ENCODE data around the gene CCM2L. TPM values are rescaled to one million over a fixed set of nuclear protein-coding genes. Genes with fewer than 3 reads are reported as not detected.

CCM2L gene
- total and polyA plus RNA-seq, 9 of the 15 experiments (the other 6 are each of a cell fraction or from before 2014, with no cell fraction given) = 0.04 TPM; not detected in 8

- H3K9me1 ChIP-seq (ENCODE audit: control insufficient read depth, insufficient read depth, low read length) = no peaks in the 10 kb centered on the region
- H3K4me1 ChIP-seq (replicated peaks in 1 of 2; ENCODE audit: control insufficient read depth in 2 of 2, insufficient read depth in 2 of 2, low read length in 2 of 2) = peaks cover 0 to 11% of the 10 kb centered on the region in 2 experiments; a peak in 4 of 5 replicates
- no peak overlapping the region for H3K27ac ChIP-seq (ENCODE audit: extremely low read depth, low read depth, low read length)
- no TSS peak for BruUV-seq (replicated peaks)
- 25% methylated on average over 8 of the region's 8 CpGs for WGBS (ENCODE audit: insufficient coverage, low coverage, missing lambda C conversion rate)
- no peak overlapping the region for H3K9ac ChIP-seq (ENCODE audit: insufficient read depth in 1 of 2, low read depth in 2 of 2, low read length in 2 of 2)
- no peak overlapping the region for H3K4me2 ChIP-seq (ENCODE audit: insufficient read depth, low read length)
- FAIRE-seq (no peak), DNase-seq (ENCODE audit: extremely low read depth in 1 of 4, low spot score in 3 of 4) (no peak), ATAC-seq (peak; percentile 54)
- H3K4me3 ChIP-seq = no peak overlapping the region
- H3K27me3 ChIP-seq (ENCODE audit: control insufficient read depth in 2 of 2, insufficient read depth in 2 of 2, low read length in 2 of 2) = peaks cover 2 to 10% of the 10 kb centered on the region in 2 experiments; a peak in 2 of 5 replicates
- ChIA-PET CTCF (ENCODE audit: low intra/inter-chr PET ratio) (no interaction called here), POLR2A (no interaction called here)
- H2AFZ ChIP-seq (ENCODE audit: low read depth, low read length) = peak overlapping the region; percentile 54; the same call in 1 of the 2 replicates
- no peaks in the 10 kb centered on the region for H3K9me3 ChIP-seq (replicated peaks; ENCODE audit: control insufficient read depth, insufficient read depth, low read depth, low read length)
- H4K20me1 ChIP-seq (replicated peaks; ENCODE audit: control insufficient read depth, insufficient read depth, low read length) = no peaks in the 10 kb centered on the region; the same call in 1 of the 2 replicates
- H3K36me3 ChIP-seq (ENCODE audit: control insufficient read depth, insufficient read depth, low read length) = no peaks in the 10 kb centered on the region
- in situ Hi-C loops (cut with MboI) = no loop called here
- no peaks in the 10 kb centered on the region for H3K79me2 ChIP-seq (ENCODE audit: control insufficient read depth, insufficient read depth, low read length)
- intact Hi-C loops (cut with micrococcal nuclease) = no loop called here
- TF ChIP-seq, protein P1, sequence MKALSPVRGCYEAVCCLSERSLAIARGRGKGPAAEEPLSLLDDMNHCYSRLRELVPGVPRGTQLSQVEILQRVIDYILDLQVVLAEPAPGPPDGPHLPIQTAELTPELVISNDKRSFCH (CRISPR knock-in tag; IDR thresholded peaks at IDR 0.05) = no peak
- TF ChIP-seq, protein P1 (tag; IDR thresholded peaks at IDR 0.05) = peak; percentile 44; the same call in 1 of the 2 replicates
- TF ChIP-seq HOMEZ (CRISPR knock-in tag; IDR thresholded peaks at IDR 0.05) (no peak), LARP7 (IDR thresholded peaks at IDR 0.05) (no peak), ZNF584 (CRISPR knock-in tag; IDR thresholded peaks at IDR 0.05; ENCODE audit: low read depth) (peak; percentile 25; the same call in 1 of the 2 replicates), CREB1 (IDR thresholded peaks at IDR 0.05) (peak; percentile 55; the same call in 1 of the 2 replicates), CREB1 (CRISPR knock-in tag; IDR thresholded peaks at IDR 0.05) (no peak), ZNF696 (CRISPR knock-in tag; conservative IDR thresholded peaks at IDR 0.05) (no peak), ZNF79 (CRISPR knock-in tag; IDR thresholded peaks at IDR 0.05; ENCODE audit: low read depth) (no peak), USF2 (CRISPR knock-in tag; IDR thresholded peaks at IDR 0.05) (peak; percentile 66), KDM4B (IDR thresholded peaks at IDR 0.05; ENCODE audit: borderline replicate concordance in 2 of 2, low read depth in 1 of 2) (no peak), ATF6 (CRISPR knock-in tag; IDR thresholded peaks at IDR 0.05) (no peak), ZNF561 (CRISPR knock-in tag; conservative IDR thresholded peaks at IDR 0.05) (no peak), PRMT5 (CRISPR knock-in tag; IDR thresholded peaks at IDR 0.05) (no peak), SP1 (CRISPR knock-in tag; IDR thresholded peaks at IDR 0.05) (no peak), RBFOX2 (IDR thresholded peaks at IDR 0.05; ENCODE audit: low read depth, low read length) (no peak), HMG20A (CRISPR knock-in tag; conservative IDR thresholded peaks at IDR 0.05) (no peak)
Observed at GRCh38 chr20:32006841-32007786, 3.1 kb upstream of the CCM2L start.

Measured in K562 (cell line).